ENCODE data around the gene BOD1L2. TPM values are rescaled to one million over a fixed set of nuclear protein-coding genes. Genes with fewer than 3 reads are reported as not detected.

The BOD1L2 gene
- polyA plus RNA-seq, 2 of the 4 experiments (the other 2 are of a cell fraction): not detected

DNA sequence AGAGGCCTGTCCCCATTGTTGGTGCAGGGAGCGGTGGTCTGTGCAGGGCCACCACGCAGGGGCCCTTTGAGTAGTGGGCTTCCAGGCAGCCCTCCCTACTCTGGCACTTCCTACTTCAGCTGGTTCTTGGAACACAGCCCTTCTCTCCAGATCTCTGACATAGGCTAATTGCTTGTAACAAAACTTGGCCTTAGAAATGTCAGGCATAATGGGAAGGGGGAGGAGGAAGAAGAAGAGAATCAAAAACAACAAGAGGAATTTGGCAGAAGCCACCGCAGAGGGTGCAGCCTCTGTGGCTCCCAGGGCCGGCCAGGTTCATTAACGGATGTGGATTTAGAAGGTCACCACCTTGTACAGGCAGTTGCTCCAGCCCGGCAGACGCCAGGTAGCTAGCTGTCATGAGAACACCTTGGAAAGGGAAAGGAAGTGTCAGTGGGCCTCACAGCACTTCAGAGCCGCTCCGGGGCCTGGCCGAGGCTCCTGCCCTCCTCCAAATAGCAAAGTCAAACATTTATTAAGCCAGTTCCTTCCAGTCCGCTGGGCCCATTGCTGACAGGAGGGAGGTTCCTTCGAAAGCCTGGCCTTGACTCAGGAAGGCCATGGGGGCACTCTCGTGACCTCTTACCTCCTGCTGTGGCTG lies 7.4 kb downstream of the BOD1L2 start:
- CTCF ChIA-PET: interaction anchor here (1.2 kb wide), 1 partner anchor 74 kb away, joined by 3 read pairs; no protein-coding TSS in a partner anchor

DNA sequence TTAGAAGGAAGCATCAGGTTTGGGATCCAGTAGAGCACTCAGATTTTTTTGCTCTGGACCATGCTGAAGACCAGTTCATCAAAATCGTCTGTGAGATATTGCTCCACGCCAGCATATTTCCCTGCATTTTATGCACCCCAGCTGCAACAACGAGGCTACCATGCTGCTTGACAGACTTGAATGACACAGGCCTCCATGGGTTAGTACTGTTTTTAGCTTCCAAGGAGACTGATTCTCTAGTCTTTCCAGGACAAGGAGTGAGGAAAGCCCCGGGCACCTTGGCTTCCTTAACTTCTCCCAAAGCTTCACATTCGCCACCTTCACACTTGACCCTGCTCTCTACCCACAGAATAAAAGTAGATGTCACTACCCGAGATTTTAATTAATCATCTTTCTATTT lies 17.5 kb downstream of the BOD1L2 start:
- Histone ChIP-seq H3K27ac (no peak overlapping the region), H3K4me1 (no peaks in the 10 kb centered on the region), H3K4me3 (no peak overlapping the region), H3K4me2 (no peak overlapping the region), H3K9me3 (no peaks in the 10 kb centered on the region)
- ChIA-PET CTCF (no interaction called here), POLR2A (no interaction called here)
- DNase-seq (ENCODE audit: low read depth in 1 of 2, low spot score in 1 of 2) (no peak), ATAC-seq (no peak), FAIRE-seq (no peak)
- WGBS (ENCODE audit: missing lambda C conversion rate): 7% methylated on average over 6 of the region's 6 CpGs
- TF ChIP-seq HDAC2 (IDR thresholded peaks at IDR 0.05) (no peak), ZNF302 (CRISPR knock-in tag; IDR thresholded peaks at IDR 0.05) (no peak), KDM5A (IDR thresholded peaks at IDR 0.05) (no peak), FOXS1 (CRISPR knock-in tag; IDR thresholded peaks at IDR 0.05) (no peak), EHMT2 (IDR thresholded peaks at IDR 0.05; ENCODE audit: low read depth) (no peak), HEYL (CRISPR knock-in tag; IDR thresholded peaks at IDR 0.05) (no peak), GATA3 (IDR thresholded peaks at IDR 0.05; ENCODE audit: borderline replicate concordance) (no peak), ESRRA (IDR thresholded peaks at IDR 0.05; ENCODE audit: borderline replicate concordance, low read length) (no peak), CTCF (IDR thresholded peaks at IDR 0.05) (no peak), EP300 (IDR thresholded peaks at IDR 0.05) (no peak), ZFP36 (IDR thresholded peaks at IDR 0.05; ENCODE audit: borderline replicate concordance, partially characterized antibody) (no peak)

More for the DNA sequence above, 7.4 kb downstream of the BOD1L2 start:
- POLR2A ChIA-PET: no interaction called here
- no peaks in the 10 kb centered on the region for H3K4me1 ChIP-seq
- no peak overlapping the region for H3K4me3 ChIP-seq
- TF ChIP-seq KDM5A (IDR thresholded peaks at IDR 0.05) (no peak), GATA3 (IDR thresholded peaks at IDR 0.05; ENCODE audit: borderline replicate concordance) (no peak), POLR2AphosphoS2 (conservative IDR thresholded peaks at IDR 0.05; ENCODE audit: low read length) (no peak), RFX5 (IDR thresholded peaks at IDR 0.05) (no peak), CBX2 (IDR thresholded peaks at IDR 0.05; ENCODE audit: borderline replicate concordance, low read depth) (no peak), RAD21 (conservative IDR thresholded peaks at IDR 0.05 in 1 of 2, IDR thresholded peaks at IDR 0.05 in 1 of 2) (no peak), SREBF2 (IDR thresholded peaks at IDR 0.05) (no peak), HOXB13 (CRISPR knock-in tag; IDR thresholded peaks at IDR 0.05; ENCODE audit: low read depth) (no peak), PBX3 (IDR thresholded peaks at IDR 0.05) (no peak), BHLHE40 (IDR thresholded peaks at IDR 0.05; ENCODE audit: low read depth, low read length) (no peak), NFE2L2 (conservative IDR thresholded peaks at IDR 0.05; ENCODE audit: low read length) (no peak), HEYL (CRISPR knock-in tag; IDR thresholded peaks at IDR 0.05) (no peak), CBX8 (IDR thresholded peaks at IDR 0.05) (no peak), CTCF (IDR thresholded peaks at IDR 0.05) (no peak), EHMT2 (IDR thresholded peaks at IDR 0.05; ENCODE audit: low read depth) (no peak)
- TF ChIP-seq, protein P1, sequence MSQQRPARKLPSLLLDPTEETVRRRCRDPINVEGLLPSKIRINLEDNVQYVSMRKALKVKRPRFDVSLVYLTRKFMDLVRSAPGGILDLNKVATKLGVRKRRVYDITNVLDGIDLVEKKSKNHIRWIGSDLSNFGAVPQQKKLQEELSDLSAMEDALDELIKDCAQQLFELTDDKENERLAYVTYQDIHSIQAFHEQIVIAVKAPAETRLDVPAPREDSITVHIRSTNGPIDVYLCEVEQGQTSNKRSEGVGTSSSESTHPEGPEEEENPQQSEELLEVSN (IDR thresholded peaks at IDR 0.05; ENCODE audit: borderline replicate concordance, low read depth): no peak
- no peak overlapping the region for H3K4me2 ChIP-seq
- H3K27ac ChIP-seq: no peak overlapping the region
- FAIRE-seq (no peak), ATAC-seq (no peak), DNase-seq (ENCODE audit: low read depth in 1 of 2, low spot score in 1 of 2) (no peak)
- WGBS (ENCODE audit: missing lambda C conversion rate): 66% methylated on average over 8 of the region's 13 CpGs
- no peaks in the 10 kb centered on the region for H3K9me3 ChIP-seq
